ENCODE data around the gene EFHC2.
"Not testable (repeated sequence)": the region's sequence is repeated elsewhere in the genome, so short reads cannot be mapped to it uniquely, and the experiment has no call there.

EFHC2 gene

DNA sequence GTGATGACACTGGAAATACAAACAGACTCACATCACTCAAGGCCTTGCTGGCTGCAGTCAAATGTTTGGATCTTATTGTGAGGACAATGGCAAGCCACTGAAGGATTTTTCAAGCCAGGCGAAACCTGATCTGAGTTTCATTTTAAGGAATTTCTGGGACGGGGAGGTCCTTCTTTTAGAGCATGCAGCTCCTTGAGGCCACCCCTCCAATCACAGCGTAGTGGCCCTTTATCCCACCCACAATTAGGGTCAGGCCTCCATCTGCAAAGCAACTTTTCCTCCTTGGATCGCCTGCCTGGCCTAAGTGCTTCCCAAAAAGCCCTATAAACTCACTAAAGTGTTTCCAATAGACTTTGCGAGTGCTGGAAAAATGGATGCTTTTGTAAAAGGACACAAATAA is 115.5 kb downstream of the EFHC2 start:
- DNase-seq, result no peak

DNA sequence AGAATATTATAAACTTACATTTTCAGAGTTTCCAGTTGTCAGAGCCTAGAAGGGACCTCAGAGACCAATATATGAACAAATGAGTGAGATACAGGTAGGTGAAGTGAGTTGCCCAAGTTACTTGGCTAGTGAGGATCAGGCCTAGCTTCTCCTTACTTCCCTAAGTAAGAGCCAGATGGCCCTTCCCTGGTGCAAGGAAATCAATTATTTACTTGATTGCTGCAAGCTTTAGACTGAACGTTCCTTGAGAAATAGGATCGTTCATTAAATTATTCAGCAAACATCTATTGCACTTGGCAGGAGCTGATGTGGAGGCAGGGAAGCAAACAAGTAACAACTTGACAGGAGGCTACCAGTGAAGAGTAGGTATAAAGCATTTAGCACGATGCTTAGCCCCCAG is 117.8 kb downstream of the EFHC2 start:
- no peak for DNase-seq

DNA sequence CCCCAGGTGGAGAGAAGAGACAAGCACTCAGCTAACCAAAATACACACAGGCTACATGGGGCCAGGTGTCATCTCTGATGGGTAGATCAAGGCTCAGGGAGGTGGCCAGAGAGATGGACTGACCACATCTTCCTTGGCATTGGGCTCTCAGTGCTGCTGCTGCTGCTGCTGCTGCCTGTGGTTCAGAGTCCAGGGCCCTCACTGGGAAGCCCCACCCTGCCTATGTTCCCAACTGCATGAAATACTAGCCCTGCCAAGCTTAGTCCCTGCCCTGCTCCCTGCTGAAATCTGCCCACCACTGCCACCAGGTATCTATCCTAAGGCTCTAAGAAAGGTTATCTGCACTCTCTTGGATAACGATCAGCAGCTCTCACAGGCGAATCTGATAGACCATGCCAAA is 118.7 kb downstream of the EFHC2 start:
- DNase-seq, result no peak

DNA sequence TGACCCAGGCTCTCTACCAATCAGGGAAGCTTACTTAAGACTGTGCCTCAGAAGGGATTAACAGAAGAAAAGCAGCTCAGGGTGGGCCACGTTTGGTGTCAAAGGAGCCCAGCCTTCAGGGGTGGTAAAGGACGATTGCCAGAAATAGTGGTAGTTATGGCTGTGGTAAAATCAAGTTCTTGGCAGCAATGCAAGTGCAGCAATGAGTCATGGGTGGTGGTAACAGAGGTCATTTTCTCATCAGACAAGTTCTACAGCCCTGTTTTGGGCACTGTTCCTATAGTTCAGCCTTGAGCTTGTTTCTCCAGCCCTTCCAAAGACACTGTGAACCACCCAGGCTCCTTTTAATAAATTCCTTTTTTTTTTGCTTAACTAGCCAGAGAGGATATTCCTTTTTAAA is 120.3 kb downstream of the EFHC2 start:
- no peak for DNase-seq

DNA sequence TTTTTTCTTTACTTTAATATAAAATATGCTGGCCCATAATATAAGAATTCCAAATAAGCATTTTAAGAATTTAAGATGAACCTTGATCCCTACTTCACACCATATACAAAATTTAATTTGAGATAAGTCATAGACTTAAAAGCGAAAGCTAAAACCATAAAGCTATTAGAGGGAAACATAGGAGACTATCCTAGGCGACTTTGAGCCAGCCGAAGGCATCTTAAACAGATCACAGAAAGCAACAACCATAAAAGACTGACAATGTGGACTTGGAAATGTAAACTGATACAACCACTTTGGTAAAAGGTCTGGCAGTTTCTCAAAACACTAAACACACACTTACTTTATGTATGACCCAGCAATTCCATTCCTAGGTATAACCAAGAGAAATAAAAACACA is 125.0 kb downstream of the EFHC2 start:
- no peak for DNase-seq

DNA sequence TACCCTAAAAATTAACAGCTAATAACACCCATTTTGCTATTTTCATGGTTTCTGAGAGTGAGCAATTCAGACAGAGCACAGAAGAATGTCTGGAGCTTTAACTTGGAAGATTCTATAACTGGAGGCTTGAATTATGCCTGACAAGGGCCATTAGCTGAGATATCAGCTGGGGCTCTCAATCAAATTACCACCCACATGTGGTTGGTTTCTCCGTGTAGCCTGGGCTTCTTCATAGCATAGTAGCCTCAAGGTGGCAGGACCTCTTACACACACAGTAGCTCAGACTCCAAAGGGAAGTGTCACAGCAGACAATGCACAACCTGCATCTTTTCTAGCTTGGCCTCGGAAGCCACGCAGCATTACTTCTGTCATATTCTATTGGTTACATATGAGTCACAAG is 127.3 kb downstream of the EFHC2 start:
- DNase-seq, result no peak

DNA sequence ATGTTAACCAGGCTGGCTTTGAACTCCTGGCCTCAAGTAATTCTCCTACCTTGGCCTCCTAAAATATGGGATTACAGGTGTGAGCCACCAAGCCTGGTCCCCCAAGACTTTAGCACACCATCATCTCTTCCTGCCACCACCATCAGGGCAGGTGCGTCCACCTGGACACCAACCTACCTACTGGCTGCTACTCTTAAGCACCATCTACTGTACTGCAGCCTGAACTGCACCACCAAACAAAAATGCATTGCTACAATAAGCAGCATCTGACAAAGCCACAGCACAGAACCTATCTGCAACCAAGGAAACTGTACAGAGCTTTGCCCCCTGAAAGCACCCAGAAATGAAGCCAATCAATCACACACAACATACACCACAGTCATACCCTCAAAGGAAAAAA is 139.7 kb downstream of the EFHC2 start:
- DNase-seq, result no peak

DNA sequence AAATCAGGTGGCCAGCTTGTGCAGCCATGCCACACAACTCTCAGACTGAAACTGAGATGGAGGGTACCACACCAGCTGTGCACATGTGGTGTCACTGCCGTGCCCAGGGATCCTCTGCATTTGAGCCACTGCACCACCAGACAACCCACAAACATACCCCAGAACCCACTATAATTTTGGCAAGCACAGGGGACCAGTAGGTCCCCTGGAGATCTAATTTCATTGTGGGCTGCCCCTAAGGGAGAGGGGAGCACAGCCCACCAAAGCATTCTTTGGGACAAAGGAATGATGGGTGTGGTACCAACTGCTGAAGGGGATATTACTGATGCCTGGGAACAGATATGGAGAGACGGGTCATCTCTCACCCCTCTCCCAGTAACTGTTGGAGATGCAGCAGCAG is 140.9 kb downstream of the EFHC2 start:
- DNase-seq, result no peak

DNA sequence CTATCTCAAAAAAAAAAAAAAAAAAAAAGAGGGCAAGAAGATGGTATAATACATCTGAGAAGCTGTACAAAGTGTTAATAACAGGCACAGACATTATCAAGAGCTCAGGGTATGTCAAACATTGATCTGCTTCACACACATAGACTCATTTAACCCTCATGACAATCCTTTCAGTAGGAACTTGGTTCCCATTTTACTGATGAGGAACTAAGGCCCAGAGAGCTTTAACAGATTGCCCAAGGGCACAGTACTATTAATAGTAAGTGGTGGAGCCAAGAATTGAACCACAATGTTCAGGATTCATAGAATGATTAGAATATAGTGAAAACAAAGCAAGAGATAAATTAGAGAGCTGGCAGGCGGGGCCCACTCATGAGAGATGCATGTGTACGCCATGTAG is 154.4 kb downstream of the EFHC2 start:
- DNase-seq, result no peak

DNA sequence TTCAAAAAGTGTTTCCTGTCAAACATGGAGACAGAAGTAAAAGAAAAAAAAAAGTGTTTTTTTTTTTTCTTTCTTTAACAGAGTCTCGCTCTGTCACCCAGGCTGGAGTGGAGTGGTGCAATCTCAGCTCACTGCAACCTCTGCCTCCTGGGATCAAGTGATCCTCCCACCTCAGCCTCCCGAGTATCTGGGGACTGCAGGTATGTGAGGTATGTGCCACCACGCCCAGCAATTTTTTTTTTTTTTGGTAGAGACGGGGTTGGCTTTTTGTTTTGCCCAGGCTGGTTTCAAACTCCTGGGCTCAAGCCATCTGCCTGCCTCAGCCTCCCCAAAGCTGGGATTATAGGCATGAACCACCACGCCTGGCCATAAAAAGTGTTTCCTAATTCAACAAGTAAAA is 155.6 kb downstream of the EFHC2 start:
- DNase-seq, result not testable (repeated sequence)

DNA sequence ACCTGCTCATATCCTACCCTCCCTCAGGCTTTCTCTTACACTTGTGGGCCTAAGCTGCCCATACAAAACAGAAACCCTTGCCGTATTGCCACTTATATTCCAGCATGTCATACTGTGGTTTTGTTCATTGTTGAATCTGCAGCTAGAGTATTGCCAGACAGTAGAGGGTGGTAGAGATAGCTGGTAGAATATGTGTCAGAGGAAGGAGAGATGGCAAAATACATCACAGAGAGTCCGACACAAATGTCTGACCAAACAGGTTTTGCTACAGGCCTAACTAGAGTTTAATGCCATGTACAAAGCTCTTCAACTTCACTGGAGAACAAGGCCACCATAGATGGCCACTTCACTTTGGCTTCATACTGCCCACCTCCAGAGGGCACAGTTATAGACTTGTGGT is 160.1 kb downstream of the EFHC2 start:
- no peak for DNase-seq

DNA sequence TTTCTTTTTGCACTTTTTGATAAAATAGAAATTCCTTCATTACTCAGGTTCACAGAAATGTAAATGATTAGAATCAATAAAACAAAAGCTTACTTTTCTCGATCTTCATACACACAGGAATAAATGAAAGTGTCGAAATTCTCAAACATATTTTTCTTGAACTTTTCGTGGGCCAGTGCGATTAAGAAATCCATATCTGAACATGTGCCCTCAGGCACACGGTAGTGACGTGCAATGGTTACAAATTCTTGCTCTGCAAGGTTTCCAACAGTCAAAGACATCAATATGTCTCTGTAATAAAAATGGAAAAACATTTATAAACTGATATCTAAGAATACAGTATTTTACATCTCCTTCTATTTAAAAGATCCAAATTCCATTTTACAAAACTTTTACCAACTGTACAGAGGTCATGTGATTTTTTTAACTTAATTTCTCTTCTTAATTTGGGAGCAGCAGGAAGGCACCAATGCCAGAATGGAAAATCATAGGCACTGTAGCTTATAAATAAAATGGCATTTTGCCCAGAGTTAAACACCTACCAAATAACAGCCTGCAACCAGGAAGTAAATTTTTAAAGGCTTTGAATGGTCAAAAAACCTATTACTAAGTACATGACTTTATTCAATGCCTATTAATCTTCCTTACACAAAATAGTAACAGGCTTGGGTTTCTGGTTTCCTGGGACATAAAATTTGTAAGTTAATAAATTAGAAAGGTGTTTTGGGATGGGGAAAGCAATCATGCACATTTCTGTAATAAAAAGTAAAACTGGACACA is 165.0 kb downstream of the EFHC2 start:
- DNase-seq, result no peak

DNA sequence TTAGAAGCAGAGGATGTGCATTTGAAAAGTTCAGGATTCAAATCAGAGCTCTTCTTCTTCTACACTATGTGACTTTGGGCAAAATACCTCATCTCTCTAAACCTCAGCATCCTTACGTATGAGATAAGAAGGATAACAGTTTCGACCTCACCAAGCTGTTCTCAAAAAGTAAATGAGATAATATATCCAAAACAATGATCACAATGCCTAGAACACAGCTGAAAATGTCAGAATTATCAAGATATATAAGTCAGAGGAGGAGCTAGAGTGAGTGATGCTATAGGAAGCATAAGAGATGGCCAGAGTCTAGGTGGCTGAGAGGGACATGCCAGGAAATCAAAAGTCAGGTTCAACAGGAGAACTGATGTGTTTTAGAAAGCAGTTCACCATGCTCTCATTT is 168.0 kb downstream of the EFHC2 start:
- no peak for DNase-seq

DNA sequence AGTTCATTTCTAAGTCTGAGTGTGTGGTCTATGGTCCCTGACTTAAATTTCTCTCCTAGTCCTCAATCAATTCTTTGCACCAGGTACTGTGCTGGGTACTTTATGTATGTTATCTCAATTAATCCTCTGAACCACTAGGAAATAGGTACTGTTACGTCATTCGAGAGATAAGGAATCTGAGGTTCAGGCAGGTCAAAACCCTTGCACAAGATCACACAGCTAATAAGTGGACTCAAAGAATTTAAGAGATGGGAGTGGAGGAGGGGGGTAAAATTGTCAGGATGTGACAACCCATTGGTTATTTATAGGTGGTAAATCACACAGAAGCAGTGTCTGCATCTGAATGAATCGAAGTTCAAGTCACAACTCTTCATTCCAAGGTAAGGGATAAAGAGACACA is 169.4 kb downstream of the EFHC2 start:
- no peak for DNase-seq

DNA sequence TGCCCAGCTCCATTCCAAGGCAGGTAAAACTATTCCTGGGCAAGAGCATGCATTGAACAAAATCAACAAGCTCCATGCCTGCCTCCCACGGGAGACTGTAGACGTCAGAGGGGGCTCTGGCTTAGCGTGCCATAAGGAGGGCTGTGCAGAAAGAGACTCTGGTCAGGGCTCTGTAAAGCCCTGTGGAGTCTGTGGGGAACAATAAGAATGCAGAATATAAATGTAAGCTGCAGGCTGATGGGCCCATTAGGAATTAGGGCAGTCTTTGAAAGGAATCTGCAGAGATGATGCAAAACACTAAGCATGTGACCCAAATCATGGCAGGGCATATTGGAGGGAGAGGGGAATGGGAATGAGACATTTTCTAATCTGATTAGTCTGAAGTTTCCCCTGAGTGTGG is 170.3 kb downstream of the EFHC2 start:
- DNase-seq, result no peak

DNA sequence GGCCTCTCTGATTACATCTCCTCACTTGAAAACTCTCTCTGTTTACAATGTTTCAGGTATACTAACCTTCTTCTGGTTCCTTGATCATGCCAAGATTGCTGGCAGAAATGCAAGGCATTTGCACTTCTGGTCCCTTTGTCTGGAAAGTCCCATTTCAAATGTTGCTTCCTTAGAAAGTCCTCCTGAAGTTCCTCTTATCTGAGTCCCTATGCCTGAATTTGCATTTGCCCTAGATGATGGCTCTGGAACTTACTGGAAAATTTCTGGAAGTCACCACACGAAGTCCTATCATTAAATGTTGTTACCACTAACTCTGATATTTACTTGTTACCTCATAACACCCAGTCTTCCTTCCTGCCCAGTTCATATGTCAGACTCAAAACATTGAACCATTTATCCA is 176.4 kb downstream of the EFHC2 start:
- DNase-seq, result no peak

DNA sequence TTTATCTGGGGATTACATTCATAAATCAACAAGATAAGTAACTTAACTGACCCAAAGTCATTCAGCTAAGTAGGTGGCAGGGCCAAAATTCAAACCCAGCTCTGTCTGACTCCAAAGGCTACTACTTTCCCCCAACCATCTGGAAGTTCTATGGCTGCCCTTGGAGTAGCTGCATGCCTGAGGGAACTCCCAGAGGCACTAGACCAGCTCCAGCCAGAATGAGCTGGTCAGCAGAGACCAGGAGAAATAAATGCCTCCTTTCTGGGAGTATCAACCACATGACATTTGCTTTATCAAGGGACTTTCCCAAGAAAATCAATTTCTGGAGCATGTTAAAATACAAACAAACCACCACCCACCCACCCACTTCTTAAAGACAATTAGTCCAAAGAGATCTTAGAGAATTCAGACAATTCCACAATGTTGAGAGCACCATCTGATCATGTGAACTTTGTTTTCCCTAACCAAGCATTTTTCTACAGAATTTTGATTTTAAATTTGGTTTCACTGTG is 180.5 kb downstream of the EFHC2 start:
- no peak for DNase-seq

DNA sequence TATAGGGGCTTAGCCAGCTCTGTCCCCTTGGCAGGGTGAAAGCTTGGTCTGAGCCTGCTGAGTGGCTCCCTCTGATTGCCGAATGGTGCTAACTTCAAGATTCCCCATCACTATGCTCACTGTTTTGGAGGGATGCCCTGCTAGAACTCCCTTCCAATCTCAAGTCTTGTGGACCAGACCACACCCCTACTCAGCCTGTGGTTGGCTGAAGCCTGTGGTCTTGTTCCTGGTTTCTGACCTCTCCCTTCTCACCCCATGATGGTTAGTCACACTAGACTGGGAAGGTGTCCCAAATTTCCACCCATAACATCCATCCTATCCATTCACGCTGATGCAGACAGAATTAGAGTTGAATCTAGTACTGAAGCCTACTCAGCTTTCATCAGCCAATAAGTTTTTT is 185.6 kb downstream of the EFHC2 start:
- no peak for DNase-seq

DNA sequence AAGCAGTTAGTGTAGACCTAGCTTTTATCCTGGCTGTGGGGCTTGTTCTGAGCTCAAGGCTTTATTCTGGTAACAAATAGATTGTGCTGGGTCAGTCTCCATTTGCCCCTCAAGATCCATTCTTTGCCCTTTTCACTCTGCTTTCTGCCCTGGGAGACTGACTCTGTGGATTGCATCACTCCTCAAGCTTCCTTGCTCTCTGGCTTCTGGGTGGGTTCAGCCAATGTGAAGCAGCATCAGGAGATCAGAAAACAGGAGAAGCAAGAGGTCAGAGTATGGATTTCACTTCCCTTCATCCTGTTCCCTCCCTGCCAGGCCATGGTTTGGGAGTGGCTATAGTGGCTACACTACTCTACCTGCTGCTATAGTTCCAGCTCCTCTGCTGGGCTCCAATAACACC is 186.2 kb downstream of the EFHC2 start:
- DNase-seq, result no peak

DNA sequence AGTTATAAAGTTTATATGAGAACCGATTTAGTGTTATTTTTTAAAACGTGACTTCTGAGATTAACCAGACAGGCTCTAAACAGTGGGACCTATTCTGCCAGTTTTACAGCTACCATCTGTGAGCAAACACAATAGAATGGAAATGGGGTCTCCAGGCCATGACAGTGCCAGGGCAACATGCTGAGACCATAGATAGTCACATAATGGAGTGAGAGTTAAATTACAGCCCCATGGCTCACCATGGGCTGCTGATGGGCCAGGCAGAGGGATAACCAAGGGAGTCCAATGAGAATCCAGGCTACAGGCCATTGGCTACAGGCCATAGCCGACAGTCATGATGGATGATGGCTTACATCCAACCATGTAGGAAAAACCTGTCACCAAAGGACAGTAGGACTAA is 186.7 kb downstream of the EFHC2 start:
- no peak for DNase-seq

DNA sequence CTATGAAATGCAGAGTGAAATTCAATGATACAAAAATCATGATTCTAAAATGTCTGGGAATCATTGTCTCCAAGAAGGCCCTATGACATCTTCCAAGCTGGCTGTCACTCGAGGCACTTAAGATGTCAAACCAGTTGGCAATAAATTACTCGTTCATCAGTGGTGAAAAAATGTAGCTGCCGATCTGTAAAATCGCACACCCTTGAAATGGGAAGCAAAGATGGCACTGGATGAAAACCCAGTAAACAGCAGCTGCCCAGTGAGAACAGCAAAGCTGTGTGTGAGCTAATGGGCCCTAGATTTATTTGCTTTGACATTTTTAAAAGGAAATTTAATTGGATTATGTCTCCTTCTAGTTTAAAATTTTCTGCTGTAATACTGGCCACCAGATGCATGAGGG is 188.3 kb downstream of the EFHC2 start:
- DNase-seq, result no peak

DNA sequence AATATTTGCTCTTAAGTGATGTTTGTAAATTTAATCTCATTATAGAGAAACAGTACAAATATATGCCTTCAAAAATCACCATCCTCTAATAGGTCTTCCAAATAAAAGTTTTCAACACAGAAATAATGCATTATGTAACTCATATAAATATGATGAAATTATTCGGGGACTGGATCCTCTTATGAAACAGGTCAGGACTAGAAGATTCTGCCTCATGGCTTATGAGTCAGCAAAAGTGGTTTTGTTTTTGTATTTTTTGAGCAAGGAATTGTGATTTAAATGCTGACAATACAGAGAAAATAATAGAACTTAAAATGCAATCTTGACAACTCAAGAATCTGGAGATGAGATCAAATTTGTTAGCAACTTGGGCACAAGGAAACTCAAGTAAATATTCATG is 190.6 kb downstream of the EFHC2 start:
- no peak for DNase-seq

DNA sequence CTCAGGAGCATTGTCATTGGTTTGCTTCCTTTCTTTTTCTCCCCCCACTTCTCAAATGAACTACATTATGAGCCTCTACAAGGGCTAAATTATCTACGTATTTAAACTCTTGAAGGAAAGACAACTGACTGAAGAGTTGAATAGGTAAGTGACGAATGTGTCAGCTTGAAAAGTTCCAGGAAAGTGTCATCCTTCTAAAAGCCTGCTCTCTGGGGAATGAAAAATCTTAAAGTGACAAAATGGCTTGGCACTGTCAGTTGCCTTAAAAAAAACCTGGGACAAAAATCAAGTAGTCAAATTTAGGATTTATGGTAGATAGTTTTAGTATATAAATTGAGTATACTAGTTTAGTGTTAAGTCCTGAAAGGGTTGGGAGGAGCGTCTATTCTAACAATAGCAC is 196.3 kb downstream of the EFHC2 start:
- no peak for DNase-seq

DNA sequence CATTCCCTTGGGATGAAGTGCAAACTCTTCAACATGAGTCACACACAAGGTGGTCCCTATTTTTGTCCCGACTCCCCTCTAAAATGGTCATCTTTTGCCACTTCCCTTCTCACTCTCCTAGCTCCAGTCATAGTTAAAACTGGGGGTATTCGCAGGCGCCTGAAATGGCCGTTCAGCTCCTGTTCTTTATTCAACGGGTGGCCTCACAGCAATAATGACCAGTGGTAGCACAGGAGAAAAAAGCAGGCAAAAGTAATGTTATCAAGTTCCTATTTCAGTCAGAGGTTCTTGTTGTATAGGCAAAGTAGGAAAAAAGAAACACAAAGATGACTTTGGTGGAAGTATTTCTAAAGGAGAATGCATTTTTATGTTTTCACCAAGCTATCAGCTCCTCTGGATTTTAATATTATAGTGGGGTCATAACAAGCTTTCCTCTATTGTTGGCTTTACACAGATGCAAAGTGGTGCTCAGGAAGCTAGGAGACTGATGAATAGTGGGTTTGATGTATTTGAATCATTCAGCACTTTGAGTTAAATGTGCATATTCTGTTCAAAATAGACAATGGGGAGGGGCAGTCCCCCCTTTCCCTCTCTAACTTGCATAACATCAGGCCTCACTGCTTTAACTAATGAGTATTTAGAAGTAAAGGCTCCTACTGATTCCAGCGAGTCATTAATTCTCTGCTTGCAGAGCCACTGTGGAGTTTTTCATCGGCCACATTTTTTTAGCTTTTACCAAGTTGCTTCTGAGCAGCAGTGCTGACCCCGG is 199.1 kb downstream of the EFHC2 start:
- no peak for DNase-seq
